HG03066 (cell line): ENCODE measurements around the gene TGFBR2.

Experiments used
- ATAC-seq: cut with Tn5 transposase; IDR thresholded peaks from one replicate; pipeline ENCODE4 v1.9.1; 2021; ENCODE audit warnings: low read depth; ENCODE audit not compliant: unreplicated experiment

TGFBR2 gene

DNA sequence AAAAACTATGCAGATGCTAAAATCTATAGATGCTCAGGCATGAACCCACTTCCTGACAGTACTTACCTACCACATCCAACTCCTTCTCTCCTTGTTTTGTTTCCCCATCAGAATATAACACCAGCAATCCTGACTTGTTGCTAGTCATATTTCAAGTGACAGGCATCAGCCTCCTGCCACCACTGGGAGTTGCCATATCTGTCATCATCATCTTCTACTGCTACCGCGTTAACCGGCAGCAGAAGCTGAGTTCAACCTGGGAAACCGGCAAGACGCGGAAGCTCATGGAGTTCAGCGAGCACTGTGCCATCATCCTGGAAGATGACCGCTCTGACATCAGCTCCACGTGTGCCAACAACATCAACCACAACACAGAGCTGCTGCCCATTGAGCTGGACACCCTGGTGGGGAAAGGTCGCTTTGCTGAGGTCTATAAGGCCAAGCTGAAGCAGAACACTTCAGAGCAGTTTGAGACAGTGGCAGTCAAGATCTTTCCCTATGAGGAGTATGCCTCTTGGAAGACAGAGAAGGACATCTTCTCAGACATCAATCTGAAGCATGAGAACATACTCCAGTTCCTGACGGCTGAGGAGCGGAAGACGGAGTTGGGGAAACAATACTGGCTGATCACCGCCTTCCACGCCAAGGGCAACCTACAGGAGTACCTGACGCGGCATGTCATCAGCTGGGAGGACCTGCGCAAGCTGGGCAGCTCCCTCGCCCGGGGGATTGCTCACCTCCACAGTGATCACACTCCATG lies 65.3 kb downstream of the TGFBR2 start:
- ATAC-seq = no peak

DNA sequence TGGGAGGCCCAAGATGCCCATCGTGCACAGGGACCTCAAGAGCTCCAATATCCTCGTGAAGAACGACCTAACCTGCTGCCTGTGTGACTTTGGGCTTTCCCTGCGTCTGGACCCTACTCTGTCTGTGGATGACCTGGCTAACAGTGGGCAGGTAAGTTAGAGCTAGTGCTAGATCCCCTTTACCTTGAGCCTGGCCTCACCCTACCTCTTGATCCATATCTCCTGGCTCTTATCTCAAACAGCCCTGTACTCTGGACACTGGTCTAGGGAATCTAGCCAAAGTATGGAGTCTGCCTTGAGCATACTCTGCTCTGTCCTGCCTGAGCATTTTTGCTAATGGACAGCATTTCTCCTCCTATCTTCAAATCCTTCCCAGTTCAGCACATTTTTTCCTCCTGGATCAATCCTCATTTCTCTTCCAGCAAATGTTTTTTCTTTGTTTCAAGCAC lies 65.9 kb downstream of the TGFBR2 start:
- ATAC-seq = no peak

GRCh38 chr3:30672959-30673358 lies 66.6 kb downstream of the TGFBR2 start:
- ATAC-seq = no peak

DNA sequence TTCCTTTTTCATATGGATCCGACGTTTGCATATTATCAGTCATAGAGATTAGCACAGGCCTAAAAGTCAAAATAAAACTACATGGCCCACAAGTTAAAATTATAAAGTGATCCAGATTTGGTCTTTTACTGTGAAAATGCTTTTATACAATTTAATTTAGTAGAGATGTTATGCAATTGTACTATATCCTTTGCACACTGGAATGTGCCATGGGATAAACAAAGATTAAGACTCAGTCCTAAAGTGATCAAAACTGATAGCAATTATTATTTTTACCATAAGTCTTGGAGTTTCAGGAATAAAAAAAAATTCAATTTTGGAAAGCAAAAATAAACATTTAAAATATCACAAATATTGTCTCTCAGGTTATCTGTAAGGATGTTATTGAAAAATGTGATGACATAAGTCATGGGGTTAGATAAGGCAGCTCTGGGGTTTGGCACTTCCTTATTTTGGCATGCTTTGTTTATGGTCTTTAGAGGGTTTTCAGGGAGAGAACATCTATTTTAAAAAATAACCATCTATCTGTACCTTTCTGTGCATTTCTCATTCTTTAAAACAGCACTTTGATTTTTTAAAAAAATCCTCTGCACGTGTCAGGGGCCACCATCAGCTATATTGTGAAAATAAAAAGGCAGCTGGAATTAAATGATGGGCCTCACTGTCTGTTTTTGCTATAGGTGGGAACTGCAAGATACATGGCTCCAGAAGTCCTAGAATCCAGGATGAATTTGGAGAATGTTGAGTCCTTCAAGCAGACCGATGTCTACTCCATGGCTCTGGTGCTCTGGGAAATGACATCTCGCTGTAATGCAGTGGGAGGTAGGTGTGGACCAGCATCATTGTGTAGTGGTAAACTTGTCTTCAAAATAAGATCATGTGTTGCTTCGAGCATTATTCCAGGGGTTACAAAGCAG lies 67.3 kb downstream of the TGFBR2 start:
- no peak for ATAC-seq

DNA sequence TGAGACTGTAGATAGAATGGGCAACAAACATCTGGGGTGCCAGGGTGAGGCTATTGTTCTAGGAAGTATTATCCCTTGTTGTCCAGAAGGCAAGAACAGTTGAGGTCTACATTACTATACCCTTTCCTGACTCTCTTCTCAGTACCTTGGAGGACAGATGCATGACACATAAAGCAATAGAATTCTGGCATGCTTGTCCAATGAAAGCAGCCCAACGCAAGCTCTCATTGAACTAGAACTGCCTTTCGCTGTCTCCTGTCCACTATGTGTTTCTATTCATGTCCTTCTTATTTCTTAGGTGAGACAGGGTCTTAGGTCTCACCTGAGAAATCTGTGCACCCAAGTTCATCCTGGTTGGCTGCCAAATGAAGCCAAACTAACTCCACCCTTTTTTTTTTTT lies 68.6 kb downstream of the TGFBR2 start:
- no peak for ATAC-seq

DNA sequence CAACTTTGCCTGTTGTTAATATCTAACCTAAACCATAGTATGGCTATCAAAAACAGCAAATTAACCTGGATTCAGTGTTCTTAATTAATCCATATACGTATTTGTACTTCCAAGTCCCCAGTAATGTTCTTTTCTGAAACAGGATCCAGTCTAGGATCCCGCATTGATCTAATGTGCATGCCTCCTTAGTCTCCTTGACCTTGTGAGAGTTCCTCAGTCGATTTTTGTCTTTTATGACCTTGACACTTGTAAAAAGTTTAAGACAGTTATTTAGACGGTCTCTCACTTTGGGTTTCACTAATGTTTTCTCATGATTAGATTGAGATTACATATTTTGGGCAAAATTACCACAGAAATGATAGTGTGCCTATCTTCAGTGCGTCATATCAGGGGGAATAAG lies 69.4 kb downstream of the TGFBR2 start:
- no peak for ATAC-seq

GRCh38 chr3:30676424-30677346 lies 70.3 kb downstream of the TGFBR2 start:
- ATAC-seq = no peak

GRCh38 chr3:30677347-30677685 lies 70.9 kb downstream of the TGFBR2 start:
- no peak for ATAC-seq

GRCh38 chr3:30679045-30679444 lies 72.6 kb downstream of the TGFBR2 start:
- no peak for ATAC-seq

DNA sequence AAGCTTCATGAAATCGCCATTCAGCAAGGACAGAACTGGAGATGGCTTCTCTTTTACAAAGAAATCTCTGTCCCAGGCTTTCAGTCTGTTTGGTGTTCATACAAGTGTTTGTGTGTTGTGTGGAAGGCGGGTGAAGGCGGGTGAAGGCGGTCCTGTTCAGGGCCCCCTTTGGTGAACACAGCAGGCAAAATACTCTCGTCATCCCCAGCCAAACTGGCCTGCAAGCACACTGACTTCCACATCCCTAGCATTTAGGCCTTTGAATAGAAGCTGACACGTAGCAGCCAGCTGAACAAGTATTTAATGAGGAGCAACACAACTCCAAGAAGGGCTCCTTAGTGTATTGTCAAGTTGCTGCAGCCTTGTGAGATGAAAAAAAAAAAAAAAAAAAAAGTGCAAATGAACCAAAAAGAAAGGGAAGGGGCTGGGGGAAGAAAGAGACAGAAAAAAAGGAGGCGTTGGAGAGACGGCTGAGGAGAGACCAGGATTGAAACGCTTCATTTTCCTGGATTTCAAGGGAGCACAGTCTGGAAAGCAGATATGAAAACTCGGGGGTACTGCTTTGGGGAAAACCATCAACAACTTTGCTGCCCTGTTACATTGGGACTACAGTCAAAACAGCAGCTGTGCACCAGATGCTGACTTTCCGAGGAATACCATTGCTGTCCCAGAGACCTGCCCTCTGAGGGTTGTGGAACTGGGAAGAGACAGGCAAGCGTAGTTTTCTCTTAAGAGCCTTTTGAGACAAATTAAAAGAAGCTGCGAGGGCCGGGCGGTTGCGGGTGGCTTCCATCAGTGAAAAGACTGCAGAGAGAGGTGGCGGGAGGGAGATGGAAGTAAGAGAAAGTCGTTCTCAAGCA lies 74.6 kb downstream of the TGFBR2 start:
- no peak for ATAC-seq

DNA sequence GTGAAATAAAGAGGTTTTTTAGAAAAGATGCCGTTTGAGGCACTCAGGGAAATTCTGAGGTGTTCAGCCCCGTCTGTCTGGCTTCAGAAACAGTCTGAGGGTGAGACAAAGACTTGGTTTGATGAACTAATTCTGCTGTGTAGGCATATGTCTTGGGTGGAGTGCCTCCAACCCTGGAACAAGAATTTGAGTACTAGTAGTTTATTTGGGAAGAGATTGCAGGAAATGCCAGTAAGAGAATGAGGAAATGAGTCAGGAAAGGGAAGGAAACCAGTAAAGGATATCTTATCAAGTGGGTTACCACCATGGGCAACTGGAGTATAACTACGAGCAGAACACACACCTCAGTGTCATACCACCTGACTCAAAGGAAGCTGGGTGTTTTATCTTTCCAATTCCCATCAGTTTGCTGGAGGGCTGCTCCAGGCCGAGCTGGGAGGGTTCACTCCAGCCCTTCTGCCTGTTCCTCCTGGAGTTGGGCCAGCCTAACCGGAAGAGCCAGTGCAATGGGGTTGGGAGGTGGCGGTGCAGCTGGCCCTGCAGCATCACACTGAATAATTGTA lies 75.3 kb downstream of the TGFBR2 start:
- ATAC-seq = no peak

DNA sequence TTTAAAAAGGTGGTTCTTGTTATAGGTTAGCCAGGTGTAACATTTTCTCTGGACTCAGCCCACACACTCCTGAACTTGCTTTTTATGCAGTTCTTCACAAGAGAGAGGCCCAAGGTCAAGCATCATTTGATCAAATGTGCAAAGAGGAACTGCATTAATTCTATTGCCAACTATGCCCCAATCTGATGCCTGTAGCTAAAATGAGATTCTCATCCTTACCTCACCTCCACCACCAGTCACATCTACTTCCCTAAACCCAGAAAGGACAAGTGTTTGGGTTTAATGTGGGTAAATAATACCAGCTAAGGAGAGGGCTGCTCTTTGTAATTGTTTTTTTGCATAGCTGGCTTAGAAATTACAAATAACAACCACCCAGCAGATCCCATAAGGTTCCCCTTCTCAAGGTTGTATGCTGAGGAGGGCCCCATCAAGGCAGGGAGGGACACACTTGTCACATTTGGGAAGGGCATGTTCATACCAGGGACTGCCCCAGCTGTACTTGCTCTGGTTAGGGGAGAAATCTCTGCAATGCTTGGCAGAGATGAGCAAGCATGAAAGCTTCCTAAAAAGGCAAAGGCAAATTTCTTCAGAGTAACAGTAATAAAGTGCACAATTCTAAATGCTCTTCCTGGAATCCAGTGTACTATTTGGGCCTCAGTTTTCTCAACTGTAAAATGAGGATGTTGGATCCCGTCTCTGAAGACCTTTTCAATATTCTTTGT lies 76.2 kb downstream of the TGFBR2 start:
- ATAC-seq = no peak

DNA sequence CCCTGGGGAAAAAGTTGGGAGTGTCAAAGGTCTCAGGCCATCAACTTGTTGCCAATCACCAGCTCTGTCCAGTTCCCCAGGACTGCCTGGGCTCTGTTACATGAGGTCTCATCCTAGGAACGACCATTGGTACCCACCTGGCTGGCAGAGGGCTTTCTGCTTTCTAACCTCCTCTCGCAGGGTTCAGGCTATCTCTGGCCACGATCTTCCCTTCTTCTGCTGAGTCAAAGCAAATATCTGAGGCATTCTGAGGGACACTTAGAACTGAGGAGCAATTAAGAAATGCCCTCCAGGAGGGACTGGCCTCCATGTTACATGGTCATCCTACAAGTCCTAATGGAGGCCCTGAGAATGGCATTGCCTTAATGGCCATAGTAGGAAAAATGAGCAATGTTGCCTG lies 77.4 kb downstream of the TGFBR2 start:
- ATAC-seq = no peak

- ATAC-seq = no peak
Measured at GRCh38 chr3:30684356-30684755, 78.0 kb downstream of the TGFBR2 start.

DNA sequence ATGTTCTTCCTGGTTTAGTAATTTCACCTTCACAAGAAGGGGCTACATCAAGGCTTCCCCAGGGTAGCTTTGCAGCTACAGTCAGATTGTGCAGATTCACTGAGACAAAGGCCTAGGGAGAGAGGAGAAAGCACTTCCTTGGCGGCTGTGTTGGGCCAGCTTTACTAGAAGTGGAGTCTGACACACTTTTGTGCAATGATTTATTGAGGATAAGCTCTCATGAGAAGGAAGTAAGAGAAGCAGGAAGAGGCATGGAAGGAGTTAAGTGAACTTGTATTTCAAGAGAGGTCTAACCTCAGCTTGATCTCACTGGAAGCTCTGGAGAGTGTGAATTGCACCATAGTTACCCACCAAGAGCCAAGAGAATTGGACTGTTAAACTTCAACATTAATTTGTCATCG lies 78.9 kb downstream of the TGFBR2 start:
- ATAC-seq = no peak

- ATAC-seq = no peak
Measured at GRCh38 chr3:30686176-30686575, 79.8 kb downstream of the TGFBR2 start.

DNA sequence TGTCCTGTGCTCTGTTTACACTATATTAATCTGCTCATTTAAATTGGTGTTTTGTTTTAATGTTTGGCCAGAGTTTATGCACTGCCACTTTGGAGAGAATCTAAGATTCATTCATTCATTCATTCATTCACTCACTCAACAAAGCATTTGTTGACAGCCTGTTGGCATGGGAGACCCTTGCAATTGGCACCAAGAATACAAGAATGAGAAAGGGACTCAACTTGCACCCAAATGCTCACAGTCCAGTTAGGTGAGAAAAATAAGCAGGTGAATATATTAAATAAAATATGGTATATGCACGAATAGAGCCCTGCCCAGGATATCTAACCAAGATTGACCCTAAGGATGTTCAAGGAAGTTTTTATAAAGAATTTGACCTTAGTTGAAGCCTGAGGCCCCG lies 80.4 kb downstream of the TGFBR2 start:
- no peak for ATAC-seq

DNA sequence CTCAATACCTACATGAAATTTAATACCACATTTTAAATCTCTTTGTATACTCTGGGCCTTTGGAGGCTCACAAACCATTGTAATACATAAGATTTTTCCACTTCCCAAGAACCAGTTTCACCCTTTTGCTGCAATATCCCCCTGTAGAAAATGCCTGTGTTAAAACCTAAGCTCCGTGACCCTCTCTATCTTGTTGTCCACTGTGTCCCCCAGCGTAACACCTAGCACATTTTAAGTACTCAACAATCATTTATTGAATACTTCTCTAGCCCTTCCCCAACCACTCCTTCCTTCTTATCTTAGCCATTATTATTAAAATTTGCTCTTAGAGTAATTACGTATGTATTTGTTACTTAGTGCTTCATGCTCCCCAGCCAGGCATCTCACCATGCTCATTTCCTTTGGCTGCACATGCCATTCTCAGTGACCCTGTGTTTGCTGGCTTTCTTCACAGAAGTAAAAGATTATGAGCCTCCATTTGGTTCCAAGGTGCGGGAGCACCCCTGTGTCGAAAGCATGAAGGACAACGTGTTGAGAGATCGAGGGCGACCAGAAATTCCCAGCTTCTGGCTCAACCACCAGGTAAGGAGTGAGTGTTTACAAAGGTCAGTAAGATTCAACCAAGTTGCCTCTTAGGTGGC lies 81.6 kb downstream of the TGFBR2 start:
- ATAC-seq = no peak
